RPMI8226 (cell line): ENCODE data around the gene CHST12.

ENCODE experiments used
- DNase-seq: peaks from one replicate; pipeline ENCODE4 v3.0.0-alpha.2; 2015

The CHST12 gene

DNA sequence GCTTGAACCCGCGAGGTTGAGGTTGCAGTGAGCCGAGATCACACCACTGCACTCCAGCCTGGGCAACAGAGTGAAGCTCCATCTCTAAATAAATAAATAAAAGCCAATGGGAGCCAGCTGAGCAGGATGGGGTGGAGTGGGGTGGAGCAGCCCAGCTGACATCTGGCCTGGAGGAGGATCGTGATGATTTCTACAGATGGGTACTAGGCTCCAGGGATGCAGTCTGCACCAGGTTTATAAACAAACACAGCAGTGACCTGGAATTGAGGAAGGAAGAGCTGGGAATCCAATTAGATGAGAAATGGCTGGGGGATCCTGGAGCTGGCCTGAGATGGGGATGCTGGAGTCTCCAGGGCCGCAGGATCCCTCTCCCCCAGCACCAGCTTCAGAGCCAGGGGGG lies 80.1 kb downstream of the CHST12 start:
- no peak for DNase-seq

GRCh38 chr7:2484868-2485267 lies 81.5 kb downstream of the CHST12 start:
- DNase-seq = no peak

DNA sequence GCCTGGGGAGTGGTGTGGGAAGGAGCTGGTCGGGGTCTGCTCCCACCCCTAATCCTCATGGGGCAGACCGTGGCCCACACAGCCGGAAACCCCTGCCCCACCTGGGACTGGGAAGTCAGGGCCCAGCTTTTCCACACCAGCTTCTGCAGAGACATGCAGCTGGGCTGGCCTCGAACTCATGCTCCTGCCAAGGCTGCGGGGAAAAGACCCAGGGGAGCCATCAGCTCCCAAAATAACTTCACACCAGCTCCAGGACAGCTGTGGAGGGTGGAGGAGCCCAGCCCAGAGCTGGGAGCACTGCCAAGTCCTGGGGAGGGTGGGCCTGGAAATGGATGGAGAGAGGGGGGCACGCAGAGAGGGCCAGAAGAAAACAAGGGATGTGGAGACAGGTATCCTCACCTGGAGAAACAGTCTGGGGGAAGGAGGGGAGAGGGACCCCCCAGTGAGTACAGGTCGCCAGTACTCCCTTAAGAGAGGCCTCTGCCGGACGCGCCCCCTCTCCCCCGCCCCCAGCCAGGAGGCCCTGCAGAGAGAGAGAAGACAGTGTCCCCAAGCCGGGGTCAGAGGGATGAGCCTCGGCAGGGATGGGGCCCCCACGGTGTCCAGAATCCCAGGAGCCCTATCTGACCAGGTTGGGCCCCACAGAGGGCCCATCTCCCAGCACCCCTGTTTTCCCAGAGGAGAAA lies 84.3 kb downstream of the CHST12 start:
- no peak for DNase-seq

- no peak for DNase-seq
Observed at GRCh38 chr7:2488272-2488645, 84.8 kb downstream of the CHST12 start.

DNA sequence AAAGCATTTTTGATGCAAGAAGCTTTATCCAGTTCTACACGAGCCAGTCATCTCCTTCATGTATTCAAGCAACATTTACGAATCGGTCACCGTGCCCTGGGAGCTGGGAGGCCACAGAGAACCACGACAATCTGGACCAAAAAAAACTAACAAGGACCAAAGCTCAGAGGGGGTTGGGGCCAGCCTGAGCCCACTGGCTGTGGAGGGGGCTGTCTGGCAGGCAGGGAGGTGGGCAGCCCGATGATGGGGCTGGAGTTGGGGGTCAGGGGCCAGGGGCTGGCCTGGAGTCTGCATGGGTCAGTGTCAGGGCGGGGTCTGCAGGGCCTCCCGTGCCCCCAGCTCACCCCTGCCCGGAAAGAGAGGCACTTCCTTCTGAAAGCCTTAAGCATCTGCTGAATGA lies 85.3 kb downstream of the CHST12 start:
- DNase-seq = no peak

- no peak for DNase-seq
Observed at GRCh38 chr7:2490181-2490651, 86.8 kb downstream of the CHST12 start.

DNA sequence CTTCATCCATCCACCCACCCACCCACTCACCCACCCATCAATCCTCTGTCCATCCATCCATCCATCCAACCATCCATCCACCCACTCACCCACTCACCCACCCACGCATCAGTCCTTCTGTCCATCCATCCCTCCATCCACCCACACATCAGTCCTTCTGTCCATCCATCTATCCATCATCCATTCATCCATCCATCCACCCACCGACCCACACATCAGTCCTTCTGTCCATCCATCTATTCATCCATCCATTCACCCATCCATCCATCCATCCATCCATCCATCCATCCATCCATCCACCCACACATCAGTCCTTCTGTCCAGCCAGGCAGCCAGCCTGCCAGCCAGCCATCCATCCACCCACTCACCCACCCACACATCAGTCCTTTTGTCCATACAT lies 88.6 kb downstream of the CHST12 start:
- DNase-seq = no peak

DNA sequence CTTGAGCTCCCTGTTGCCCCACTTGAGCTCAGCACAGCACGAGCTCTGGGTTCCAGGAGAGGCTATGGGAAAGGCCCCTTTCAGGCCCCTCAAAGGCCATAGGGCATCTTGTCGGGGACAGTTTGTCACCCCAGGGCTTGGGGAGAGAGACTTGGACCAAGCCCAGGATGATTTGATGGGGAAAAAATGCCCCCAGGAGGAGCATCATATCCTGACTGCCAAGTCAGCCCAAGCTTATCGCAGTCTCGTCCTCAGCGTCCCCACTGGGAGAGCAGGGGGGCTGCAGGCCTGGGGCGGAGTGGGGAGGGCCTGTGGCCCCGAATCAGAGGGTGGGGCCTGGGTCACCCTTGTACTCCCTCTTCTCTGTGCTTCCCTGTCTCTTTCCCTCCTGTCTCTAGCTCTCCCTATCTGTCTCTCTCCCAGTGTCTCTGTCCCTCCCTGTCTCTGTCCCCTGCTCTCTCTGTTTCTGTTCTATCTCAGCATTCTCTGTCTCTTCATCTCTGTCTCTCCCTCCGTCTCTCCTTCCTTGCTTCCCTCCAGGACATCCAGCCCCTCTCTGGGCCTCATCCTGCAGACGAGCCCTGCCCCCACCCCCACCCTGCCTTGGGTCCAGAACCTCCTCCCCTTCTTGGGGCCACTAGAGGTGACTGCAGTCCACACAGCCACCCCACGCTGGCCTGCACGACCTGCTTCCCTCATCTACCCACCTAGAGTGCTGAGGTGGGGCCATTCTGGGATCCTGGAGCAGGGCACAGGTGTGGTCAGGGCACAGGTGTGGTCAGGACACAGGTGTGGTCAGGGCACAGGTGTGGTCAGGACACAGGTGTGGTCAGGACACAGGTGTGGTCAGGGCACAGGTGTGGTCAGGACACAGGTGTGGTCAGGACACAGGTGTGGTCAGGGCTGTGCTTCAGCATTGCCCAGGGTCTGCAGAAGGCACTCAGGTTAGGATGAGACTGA lies 90.1 kb downstream of the CHST12 start:
- no peak for DNase-seq

DNA sequence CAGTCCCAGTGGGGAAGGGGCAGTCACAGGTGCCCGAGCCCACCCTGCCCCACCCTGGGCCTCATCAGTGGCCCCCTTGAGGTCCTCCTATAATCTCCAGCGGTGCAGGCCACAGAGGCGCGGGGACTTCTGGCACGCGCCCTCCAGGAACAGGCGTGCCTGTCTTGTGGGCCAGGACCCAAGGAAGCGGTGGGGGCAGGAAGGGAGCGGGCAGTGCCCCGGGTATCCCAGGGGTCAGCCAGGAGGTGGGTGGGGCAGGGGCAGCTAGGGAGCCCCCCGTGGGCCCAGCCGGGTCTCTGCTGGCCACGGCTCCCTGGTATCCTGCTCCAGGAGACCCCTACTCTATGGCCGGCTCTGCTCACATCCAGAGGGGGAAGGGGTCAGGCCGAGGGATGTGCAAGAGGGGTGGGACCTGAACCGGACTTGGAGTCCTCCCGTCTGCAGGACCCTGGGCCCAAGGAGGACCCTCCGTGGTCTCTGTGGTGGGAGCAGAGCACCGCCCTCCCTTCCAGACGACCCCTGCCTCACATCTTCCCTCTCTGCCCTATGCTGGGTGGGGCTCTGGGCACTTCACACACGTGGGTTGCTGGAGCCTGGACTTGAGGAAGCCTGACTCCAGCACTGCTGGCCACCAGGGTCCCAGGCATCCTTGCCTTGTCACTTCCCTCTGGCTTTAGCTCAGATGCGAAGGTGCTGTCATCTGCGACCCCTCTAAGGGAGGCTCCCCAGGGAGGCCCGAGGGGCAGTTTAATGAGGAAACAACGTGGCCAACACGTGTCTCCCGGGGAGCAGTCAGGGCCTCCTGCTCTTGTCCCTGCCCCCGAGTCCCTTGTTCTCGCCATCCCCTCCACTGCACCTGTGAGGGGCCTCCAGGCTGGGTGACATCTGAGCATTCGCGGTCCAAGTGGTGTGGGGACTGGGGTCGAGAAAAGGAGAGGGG lies 91.0 kb downstream of the CHST12 start:
- DNase-seq = no peak

GRCh38 chr7:2495418-2496299 lies 92.2 kb downstream of the CHST12 start:
- no peak for DNase-seq

- DNase-seq = no peak
Observed at GRCh38 chr7:2496375-2496774, 93.0 kb downstream of the CHST12 start.

- no peak for DNase-seq
Observed at GRCh38 chr7:2497065-2497464, 93.7 kb downstream of the CHST12 start.

GRCh38 chr7:2497500-2498336 lies 94.3 kb downstream of the CHST12 start:
- DNase-seq = no peak
